Panc1 (cell line): ENCODE results near the gene WASF2. TPM values are rescaled to one million over a fixed set of nuclear protein-coding genes. Genes with fewer than 3 reads are reported as not detected.

Experiments
- ATAC-seq: fragments of 200-7000 bp; cut with Tn5 transposase; 2 replicates; pipeline ENCODE4 v1.9.1; 2020; ENCODE audit warnings: mild to moderate bottlenecking, moderate library complexity
- BruUV-seq: library from RNA; stranded (reverse); fragments of 400-500 nt; replicated peaks from 2 replicates; lab custom pipeline; 2021; lab: Mats Ljungman, UMichigan
- CTCF ChIA-PET: fragments of 300-600 bp; sonication (Branson Sonifier 250); formaldehyde crosslinking; loops from one replicate; lab custom pipeline; 2022; ENCODE audit warnings: antibody characterized with exemption; lab: Charles Lee
- POLR2A ChIA-PET: fragments of 300-600 bp; sonication (Branson Sonifier 250); formaldehyde crosslinking; loops from one replicate; lab custom pipeline; 2022; ENCODE audit warnings: antibody characterized with exemption; lab: Charles Lee
- DNase-seq: peaks from one replicate; pipeline ENCODE4 v3.0.0-alpha.2; 2010; ENCODE audit warnings: low read depth, low spot score
- H3K27ac ChIP-seq: 2 replicates; pipeline ENCODE4 v1.5.1; 2011; ENCODE audit warnings: mild to moderate bottlenecking, low read length, inconsistent platforms
- H3K27me3 ChIP-seq: fragments of 200-500 bp; sonication (Bioruptor generic); 2 replicates; pipeline ENCODE4 v1.6.0; 2014; ENCODE audit warnings: low read length, inconsistent platforms; ENCODE audit not compliant: control insufficient read depth, insufficient read depth
- H3K36me3 ChIP-seq: fragments of 200-500 bp; sonication (Bioruptor generic); 2 replicates; pipeline ENCODE4 v1.5.1; 2014; ENCODE audit warnings: inconsistent platforms, mild to moderate bottlenecking, low read length, moderate library complexity; ENCODE audit not compliant: control insufficient read depth, insufficient read depth
- H3K4me1 ChIP-seq: 2 replicates; pipeline ENCODE4 v1.5.1; 2011; ENCODE audit warnings: inconsistent platforms, mild to moderate bottlenecking, low read length, moderate library complexity; ENCODE audit not compliant: control insufficient read depth, insufficient read depth
- H3K4me3 ChIP-seq, 2 experiments: 2 replicates each; pipeline ENCODE4 v1.5.1; 2011 to 2012; ENCODE audit warnings: low read depth in 2 of 2, low read length in 2 of 2, mild to moderate bottlenecking in 2 of 2, inconsistent platforms in 1 of 2, moderate library complexity in 1 of 2
- H3K9me3 ChIP-seq: fragments of 200-500 bp; sonication (Bioruptor generic); 2 replicates; pipeline ENCODE4 v1.5.1; 2014; ENCODE audit warnings: low read depth, mild to moderate bottlenecking, inconsistent platforms, low read length, moderate library complexity; ENCODE audit not compliant: control insufficient read depth, insufficient read depth
- POLR2AphosphoS5 ChIP-seq: IDR thresholded peaks from 2 replicates; pipeline ENCODE4 v1.6.1; 2012; ENCODE audit warnings: mild to moderate bottlenecking, low read depth, low read length, moderate library complexity
- REST ChIP-seq, 2 experiments: IDR thresholded peaks; 2 replicates each; pipeline ENCODE4 v1.6.1; 2011 to 2012; ENCODE audit warnings: low read depth in 2 of 2, control low read depth in 1 of 2, low read length in 1 of 2, mild to moderate bottlenecking in 1 of 2, moderate library complexity in 1 of 2; ENCODE audit not compliant: insufficient read depth in 1 of 2
- SIN3A ChIP-seq: IDR thresholded peaks from 2 replicates; pipeline ENCODE4 v1.6.1; 2012; ENCODE audit warnings: low read depth, mild to moderate bottlenecking, low read length, moderate library complexity, borderline replicate concordance; ENCODE audit not compliant: insufficient read depth
- TCF7L2 ChIP-seq: IDR thresholded peaks from 2 replicates; pipeline ENCODE4 v1.6.1; 2011; ENCODE audit warnings: mild to moderate bottlenecking, low read depth, low read length, inconsistent platforms
- in situ Hi-C: cut with HindIII; loops from 2 replicates; pipeline ENCODE4 v1.10.0; 2016; ENCODE audit warnings: low sequenced_read_pairs, low pct_unique_long_range_greater_than_20kb
- intact Hi-C: fragments of 100-400 bp; cut with micrococcal nuclease; formaldehyde crosslinking; loops from one replicate; pipeline ENCODE4 v1.10.0; 2022; ENCODE audit not compliant: unreplicated experiment
- total RNA-seq: library from RNA; stranded (reverse); gene quantifications from one replicate; pipeline ENCODE4 v1.2.1, GENCODE V29; 2021; ENCODE audit not compliant: unreplicated experiment
- TF ChIP-seq, protein P1 (sequence below): fragments of 450-650 bp; IDR thresholded peaks from 2 replicates; pipeline ENCODE4 v1.5.1; 2017; ENCODE audit warnings: mild to moderate bottlenecking

Gene WASF2
- total RNA-seq, 1 experiment from 2014 or later = 121 TPM

DNA sequence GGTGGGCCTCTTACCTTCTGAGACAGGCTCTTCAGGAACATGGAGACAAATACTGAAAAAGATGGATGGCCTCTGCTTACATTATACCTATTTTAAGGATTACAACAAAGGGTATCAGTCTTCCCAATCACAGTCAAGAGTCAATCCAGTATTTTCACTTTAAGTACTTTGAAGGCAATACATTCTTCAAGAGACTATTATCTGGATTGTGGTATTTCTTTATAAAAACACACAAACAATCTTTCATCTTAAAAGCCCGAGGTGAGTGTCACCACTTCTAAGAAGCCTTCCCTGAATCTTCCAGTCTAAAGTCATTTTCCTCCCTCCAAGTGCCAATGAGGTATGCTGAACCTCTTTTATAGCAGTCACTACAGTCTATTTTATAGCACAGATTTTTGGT lies 45.3 kb downstream of the WASF2 start:
- 0 out of 2 replicates have a peak, but pooled peaks cover 3% of the 10 kb centered on the region for H3K4me1 ChIP-seq
- H3K36me3 ChIP-seq = no peaks in the 10 kb centered on the region
- ChIA-PET CTCF (no interaction called here), POLR2A (no interaction called here)
- ATAC-seq (no peak), DNase-seq (no peak)
- in situ Hi-C loops = no loop called here
- no TSS peak for BruUV-seq
- TF ChIP-seq, protein P1, sequence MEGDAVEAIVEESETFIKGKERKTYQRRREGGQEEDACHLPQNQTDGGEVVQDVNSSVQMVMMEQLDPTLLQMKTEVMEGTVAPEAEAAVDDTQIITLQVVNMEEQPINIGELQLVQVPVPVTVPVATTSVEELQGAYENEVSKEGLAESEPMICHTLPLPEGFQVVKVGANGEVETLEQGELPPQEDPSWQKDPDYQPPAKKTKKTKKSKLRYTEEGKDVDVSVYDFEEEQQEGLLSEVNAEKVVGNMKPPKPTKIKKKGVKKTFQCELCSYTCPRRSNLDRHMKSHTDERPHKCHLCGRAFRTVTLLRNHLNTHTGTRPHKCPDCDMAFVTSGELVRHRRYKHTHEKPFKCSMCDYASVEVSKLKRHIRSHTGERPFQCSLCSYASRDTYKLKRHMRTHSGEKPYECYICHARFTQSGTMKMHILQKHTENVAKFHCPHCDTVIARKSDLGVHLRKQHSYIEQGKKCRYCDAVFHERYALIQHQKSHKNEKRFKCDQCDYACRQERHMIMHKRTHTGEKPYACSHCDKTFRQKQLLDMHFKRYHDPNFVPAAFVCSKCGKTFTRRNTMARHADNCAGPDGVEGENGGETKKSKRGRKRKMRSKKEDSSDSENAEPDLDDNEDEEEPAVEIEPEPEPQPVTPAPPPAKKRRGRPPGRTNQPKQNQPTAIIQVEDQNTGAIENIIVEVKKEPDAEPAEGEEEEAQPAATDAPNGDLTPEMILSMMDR = no peak
- no peaks in the 10 kb centered on the region for H3K27me3 ChIP-seq
- H3K4me3 ChIP-seq = no peak overlapping the region
- intact Hi-C loops = no loop called here
- no peak overlapping the region for H3K27ac ChIP-seq
- H3K9me3 ChIP-seq = no peaks in the 10 kb centered on the region

GRCh38 chr1:27439150-27439549 lies 50.8 kb downstream of the WASF2 start:
- Histone ChIP-seq H3K9me3 (no peaks in the 10 kb centered on the region), H3K27ac (no peak overlapping the region), H3K27me3 (no peaks in the 10 kb centered on the region), H3K36me3 (no peaks in the 10 kb centered on the region), H3K4me1 (peaks cover 15% of the 10 kb centered on the region), H3K4me3 (no peak overlapping the region)
- no peak for ATAC-seq
- in situ Hi-C loops (no loop called here), intact Hi-C loops (no loop called here)
- ChIA-PET CTCF (no interaction called here), POLR2A (no interaction called here)
- DNase-seq = no peak
- BruUV-seq = no TSS peak
- no peak for TF ChIP-seq TCF7L2

DNA sequence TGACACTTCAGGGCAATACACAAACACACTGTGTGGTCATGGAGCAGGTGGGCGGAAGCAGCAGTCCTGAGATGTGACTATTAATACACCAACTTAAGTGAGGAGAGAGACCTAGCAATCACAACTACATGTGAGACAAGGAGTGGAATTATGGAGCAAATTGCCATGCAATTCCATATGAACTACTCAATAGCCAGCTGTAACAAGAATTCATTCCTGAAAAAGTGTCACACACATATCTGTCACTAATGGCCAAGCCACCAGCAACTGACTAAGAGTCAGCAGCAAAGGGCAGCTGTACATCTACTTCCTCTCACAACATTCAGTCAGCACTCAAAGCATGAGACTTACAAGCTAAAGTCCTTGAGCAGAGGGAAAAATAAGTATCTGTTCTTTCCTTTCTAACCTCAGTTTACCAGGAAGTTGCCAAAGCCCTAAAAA lies 51.3 kb downstream of the WASF2 start:
- BruUV-seq = no TSS peak
- in situ Hi-C loops = no loop called here
- ATAC-seq = no peak
- intact Hi-C loops = no loop called here
- H3K4me1 ChIP-seq = peaks cover 15% of the 10 kb centered on the region
- H3K27ac ChIP-seq = no peak overlapping the region
- H3K27me3 ChIP-seq = no peaks in the 10 kb centered on the region
- no peak overlapping the region for H3K4me3 ChIP-seq
- ChIA-PET POLR2A (no interaction called here), CTCF (interaction anchor here (0.6 kb wide), 1 partner anchor 756 kb away, joined by 3 read pairs; no protein-coding TSS in a partner anchor)
- H3K9me3 ChIP-seq = no peaks in the 10 kb centered on the region
- no peaks in the 10 kb centered on the region for H3K36me3 ChIP-seq
- no peak for DNase-seq
- TF ChIP-seq SIN3A = no peak
- no peak for TF ChIP-seq TCF7L2
- TF ChIP-seq, protein P1 = no peak
- TF ChIP-seq POLR2AphosphoS5 = no peak
- no peak for TF ChIP-seq REST (IDR thresholded peaks at IDR 0.05; ENCODE audit: insufficient read depth in 1 of 2, low read depth in 2 of 2, low read length in 1 of 2)
